ENCODE data around the gene AVEN.
A peak's percentile ranks its signal among the peaks of the same experiment; 100 is the strongest.
"Not testable (repeated sequence)": the region's sequence is repeated elsewhere in the genome, so short reads cannot be mapped to it uniquely, and the experiment has no call there.

The AVEN gene

GRCh38 chr15:34038023-34038870 lies 757 bp downstream of the AVEN start:
- peak; percentile 63 for DNase-seq

- no peak for DNase-seq
These were observed 6.8 kb downstream of the AVEN start for GRCh38 chr15:34031987-34032760.

- no peak for DNase-seq
These were observed 11.4 kb downstream of the AVEN start for GRCh38 chr15:34027606-34028005.

GRCh38 chr15:34025252-34025651 lies 13.8 kb downstream of the AVEN start:
- no peak for DNase-seq

- DNase-seq: no peak
These were observed 15.1 kb downstream of the AVEN start for GRCh38 chr15:34023907-34024306.

GRCh38 chr15:34019369-34019990 lies 19.5 kb downstream of the AVEN start:
- DNase-seq: no peak

- not testable (repeated sequence) for DNase-seq
These were observed 20.3 kb downstream of the AVEN start for GRCh38 chr15:34018738-34019137.

- DNase-seq: no peak
These were observed 20.9 kb downstream of the AVEN start for GRCh38 chr15:34018021-34018645.

- DNase-seq: no peak
These were observed 24.4 kb downstream of the AVEN start for GRCh38 chr15:34014556-34014955.

- no peak for DNase-seq
These were observed 25.3 kb downstream of the AVEN start for GRCh38 chr15:34013746-34014145.

GRCh38 chr15:34012461-34013028 lies 26.5 kb downstream of the AVEN start:
- no peak for DNase-seq

GRCh38 chr15:34011481-34011880 lies 27.5 kb downstream of the AVEN start:
- DNase-seq: no peak

- DNase-seq: no peak
These were observed 28.1 kb downstream of the AVEN start for GRCh38 chr15:34010921-34011320.

GRCh38 chr15:34009656-34010055 lies 29.3 kb downstream of the AVEN start:
- no peak for DNase-seq

GRCh38 chr15:34006381-34006780 lies 32.6 kb downstream of the AVEN start:
- no peak for DNase-seq

GRCh38 chr15:34001536-34001935 lies 37.5 kb downstream of the AVEN start:
- no peak for DNase-seq

GRCh38 chr15:33995666-33996065 lies 43.3 kb downstream of the AVEN start:
- not testable (repeated sequence) for DNase-seq

GRCh38 chr15:33994005-33994615 lies 44.9 kb downstream of the AVEN start:
- no peak for DNase-seq

GRCh38 chr15:33988384-33988783 lies 50.6 kb downstream of the AVEN start:
- no peak for DNase-seq

- DNase-seq: no peak
These were observed 51.6 kb downstream of the AVEN start for GRCh38 chr15:33987444-33987843.

- DNase-seq: no peak
These were observed 53.3 kb downstream of the AVEN start for GRCh38 chr15:33985751-33986150.

- DNase-seq: no peak
These were observed 53.7 kb downstream of the AVEN start for GRCh38 chr15:33985287-33985686.
